HG03378 (cell line): ENCODE data around the gene AKAP3.

Experiments
- ATAC-seq: cut with Tn5 transposase; IDR thresholded peaks from one replicate; pipeline ENCODE4 v1.9.1; 2021; ENCODE audit warnings: mild to moderate bottlenecking, moderate library complexity; ENCODE audit not compliant: unreplicated experiment

The AKAP3 gene

GRCh38 chr12:4603421-4603820 is 45.4 kb downstream of the AKAP3 start:
- ATAC-seq = no peak

- no peak for ATAC-seq
Observed at GRCh38 chr12:4595881-4596280, 53.0 kb downstream of the AKAP3 start.

GRCh38 chr12:4591180-4591687 is 57.6 kb downstream of the AKAP3 start:
- ATAC-seq = no peak

- no peak for ATAC-seq
Observed at GRCh38 chr12:4589941-4590340, 58.9 kb downstream of the AKAP3 start.

GRCh38 chr12:4588916-4589315 is 59.9 kb downstream of the AKAP3 start:
- no peak for ATAC-seq

GRCh38 chr12:4587108-4587507 is 61.7 kb downstream of the AKAP3 start:
- no peak for ATAC-seq

GRCh38 chr12:4586500-4586899 is 62.4 kb downstream of the AKAP3 start:
- ATAC-seq = no peak

GRCh38 chr12:4584896-4585295 is 64.0 kb downstream of the AKAP3 start:
- ATAC-seq = no peak

- ATAC-seq = no peak
Observed at GRCh38 chr12:4584281-4584680, 64.6 kb downstream of the AKAP3 start.

- ATAC-seq = no peak
Observed at GRCh38 chr12:4580281-4580688, 68.6 kb downstream of the AKAP3 start.

GRCh38 chr12:4579305-4580102 is 69.3 kb downstream of the AKAP3 start:
- ATAC-seq = no peak

GRCh38 chr12:4572680-4573079 is 76.2 kb downstream of the AKAP3 start:
- no peak for ATAC-seq

- ATAC-seq = no peak
Observed at GRCh38 chr12:4569261-4569660, 79.6 kb downstream of the AKAP3 start.

GRCh38 chr12:4567073-4567881 is 81.6 kb downstream of the AKAP3 start:
- peak; percentile 51 for ATAC-seq

- ATAC-seq = no peak
Observed at GRCh38 chr12:4566474-4566873, 82.4 kb downstream of the AKAP3 start.
